Stimulated activated CD4-positive, alpha-beta T cell treated with anti-CD3 and anti-CD28 coated beads, TNF-alpha, amount 100 ng/mL, for 4 hours (primary cell): Measurements from ENCODE around the gene MMS22L.

Source experiments
- DNase-seq, 3 experiments: peaks; one replicate each; pipeline ENCODE4 v3.0.0-alpha.2; 2020; ENCODE audit warnings: low read depth in 3 of 3

MMS22L gene

DNA sequence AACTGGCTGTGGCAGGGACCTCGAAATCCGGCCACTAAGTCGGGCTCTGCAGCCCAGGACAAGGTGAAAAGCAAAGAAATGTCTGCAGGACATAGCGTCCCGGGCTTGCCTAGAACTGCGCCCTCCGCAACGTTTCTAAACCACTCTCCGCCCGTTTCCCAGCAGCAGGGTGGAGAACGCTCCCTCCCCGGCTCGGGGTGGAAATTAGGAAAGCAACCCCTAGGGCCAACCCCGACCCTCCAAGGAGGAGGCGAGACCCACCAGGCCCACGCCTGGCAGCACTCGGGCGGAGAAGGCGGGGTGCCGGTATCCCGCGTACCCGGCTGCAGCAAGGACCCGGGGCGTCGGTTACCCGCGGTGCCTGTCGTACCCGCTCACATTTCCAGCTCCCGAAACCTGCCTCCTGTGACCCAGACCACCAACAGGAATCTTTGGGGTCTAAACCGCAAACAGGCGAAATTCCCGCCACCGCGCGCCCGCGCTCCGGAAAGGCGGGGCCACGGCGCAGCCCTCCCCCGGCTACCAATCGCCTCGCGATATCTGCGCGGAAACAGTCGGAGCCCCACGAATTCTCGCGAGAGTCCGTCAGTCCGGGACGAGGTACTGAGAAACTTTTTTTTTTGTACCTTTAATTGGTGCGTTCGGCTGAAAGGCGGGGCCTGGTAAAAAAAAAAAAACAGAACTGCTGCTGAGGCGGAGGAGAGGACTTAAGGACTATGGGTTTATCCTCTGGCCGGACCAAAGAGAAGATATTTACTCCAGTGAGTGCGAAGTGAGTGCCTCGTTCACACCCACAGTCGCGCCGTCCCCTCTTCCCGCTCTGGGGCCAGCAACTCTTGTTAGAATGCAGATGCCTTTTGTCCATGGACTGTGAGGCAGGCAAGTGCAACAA, at the start of gene MMS22L:
Gene MMS22L (minus strand): TSS at position 491 of the 892 bp plus-strand sequence. CDS start 739 bp downstream, outside the sequence.
- peak; percentile 80 to 86 (median 84) for DNase-seq

- no peak for DNase-seq
Measured at GRCh38 chr6:97322811-97323210, 39.8 kb upstream of the MMS22L start.

- DNase-seq, result no peak
Measured at GRCh38 chr6:97322226-97322625, 39.2 kb upstream of the MMS22L start.

DNA sequence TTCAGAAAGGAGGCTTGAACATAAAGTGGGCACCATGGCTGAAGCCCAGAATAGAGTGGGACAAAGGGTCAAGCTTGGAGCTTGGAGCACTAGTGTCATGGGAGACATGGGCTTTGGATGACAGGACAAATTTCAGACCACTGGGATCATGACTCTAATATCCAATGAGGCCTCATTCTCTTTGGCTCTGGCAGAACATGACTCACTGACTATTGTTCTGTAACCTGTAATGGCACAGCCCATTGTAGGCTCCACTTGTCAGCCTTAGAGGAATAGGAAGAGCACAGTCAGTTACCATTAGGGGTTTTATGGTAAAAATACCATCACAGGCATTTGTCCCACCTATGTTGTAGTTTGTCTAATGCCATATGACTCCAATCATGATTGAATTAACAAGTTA, 34.0 kb upstream of the MMS22L start:
- no peak for DNase-seq

- no peak for DNase-seq
Measured at GRCh38 chr6:97312241-97312640, 29.2 kb upstream of the MMS22L start.

DNA sequence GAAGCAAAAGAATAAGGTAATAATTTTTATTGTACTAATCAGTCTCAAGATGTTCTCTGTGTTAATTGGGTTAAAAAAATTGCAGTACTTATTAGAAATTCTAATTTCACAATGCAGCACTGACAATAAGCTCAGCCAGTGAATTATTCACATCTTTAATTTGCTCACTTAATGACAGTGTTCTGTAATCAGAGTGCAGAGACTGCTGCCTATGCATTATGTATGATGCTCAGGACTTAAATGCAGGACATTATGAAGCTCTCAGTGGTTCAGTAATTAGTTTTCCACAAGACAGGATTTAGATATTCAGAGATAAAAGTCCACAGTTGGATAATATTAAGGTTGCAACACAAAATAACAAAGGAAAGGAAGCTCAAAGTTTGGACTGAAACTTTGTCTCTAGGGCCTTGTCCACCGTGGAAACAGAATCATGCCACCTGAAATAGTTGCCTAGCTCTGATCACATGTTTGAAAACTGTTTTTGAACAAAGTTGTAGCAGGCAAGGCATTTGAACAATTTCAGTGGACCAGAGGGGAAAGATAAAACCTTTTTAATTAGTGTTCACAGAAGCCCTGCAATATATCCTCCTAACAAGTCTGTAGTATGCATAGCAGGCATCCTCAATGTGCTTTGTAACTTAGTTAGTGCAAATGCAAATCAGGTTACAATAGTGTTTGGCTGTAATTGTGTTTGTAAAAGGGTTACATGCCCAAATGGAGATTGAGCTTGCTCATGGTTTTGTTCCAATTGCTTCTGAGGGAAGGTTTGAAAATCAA, 23.7 kb upstream of the MMS22L start:
- no peak for DNase-seq

GRCh38 chr6:97305414-97306066, 22.5 kb upstream of the MMS22L start:
- no peak for DNase-seq

- DNase-seq, result no peak
Measured at GRCh38 chr6:97304701-97305100, 21.7 kb upstream of the MMS22L start.

GRCh38 chr6:97294451-97294850, 11.4 kb upstream of the MMS22L start:
- no peak for DNase-seq

- no peak for DNase-seq
Measured at GRCh38 chr6:97293198-97293696, 10.2 kb upstream of the MMS22L start.

- no peak for DNase-seq
Measured at GRCh38 chr6:97292671-97293070, 9.7 kb upstream of the MMS22L start.

GRCh38 chr6:97291896-97292295, 8.9 kb upstream of the MMS22L start:
- DNase-seq, result no peak

- no peak for DNase-seq
Measured at GRCh38 chr6:97289332-97289731, 6.3 kb upstream of the MMS22L start.

DNA sequence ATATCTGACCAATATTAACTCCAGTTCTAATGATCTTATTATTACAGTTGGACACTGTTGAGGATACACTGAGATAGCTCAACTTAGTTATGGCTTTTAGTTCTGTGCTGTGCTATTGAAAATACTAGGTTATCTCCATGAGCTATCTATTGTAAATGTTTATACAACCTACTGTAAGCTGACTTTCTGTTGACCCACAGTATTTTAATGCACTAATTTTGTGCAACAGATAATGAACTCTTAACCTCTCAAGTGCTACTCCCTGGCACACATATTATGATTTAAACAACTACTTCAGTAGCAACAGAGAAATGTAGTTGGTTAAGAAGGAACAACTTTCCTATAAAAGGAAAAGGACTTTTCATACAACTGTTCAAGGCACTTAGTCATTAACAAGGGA, 5.2 kb upstream of the MMS22L start:
- DNase-seq, result no peak

GRCh38 chr6:97282238-97282725, 734 bp downstream of the MMS22L start:
- no peak for DNase-seq

GRCh38 chr6:97280766-97281165, 2.2 kb downstream of the MMS22L start:
- no peak for DNase-seq

DNA sequence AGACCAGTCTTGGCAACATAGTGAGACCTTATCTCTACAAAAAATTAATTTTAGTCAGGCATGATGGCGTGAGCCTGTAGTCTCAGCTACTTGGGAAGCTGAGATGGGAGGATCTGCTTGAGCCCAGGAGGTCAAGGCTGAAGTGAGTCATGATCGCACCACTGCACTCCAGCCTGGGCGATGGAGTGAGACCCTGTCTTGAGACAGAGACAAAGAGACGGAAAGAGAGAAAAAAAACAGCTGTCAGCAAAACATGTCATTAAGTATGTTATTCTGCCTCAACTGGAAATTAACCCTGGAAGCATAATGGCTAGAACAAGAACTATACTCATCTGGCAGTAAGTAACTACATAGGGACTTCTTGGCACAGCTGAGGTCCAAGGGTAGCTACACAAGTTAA, 7.2 kb downstream of the MMS22L start:
- no peak for DNase-seq

DNA sequence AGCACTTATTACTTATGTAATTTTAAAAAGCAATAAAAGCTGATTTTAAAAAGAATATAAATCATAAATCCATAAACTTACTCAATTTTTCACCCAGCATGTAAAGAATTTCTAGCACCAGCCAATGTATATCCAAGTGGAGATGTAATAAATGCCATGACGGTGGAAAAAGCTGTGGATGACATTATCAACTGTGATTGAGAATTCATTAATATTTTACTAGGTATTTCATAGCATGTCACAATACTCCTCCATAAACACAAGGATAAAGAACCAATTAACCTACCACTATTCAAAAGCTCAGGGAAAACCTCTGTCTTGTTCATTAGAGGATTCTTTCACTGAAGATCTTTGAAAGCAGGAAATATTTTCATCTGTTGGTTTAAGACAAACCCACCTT, 13.2 kb downstream of the MMS22L start:
- DNase-seq, result no peak

DNA sequence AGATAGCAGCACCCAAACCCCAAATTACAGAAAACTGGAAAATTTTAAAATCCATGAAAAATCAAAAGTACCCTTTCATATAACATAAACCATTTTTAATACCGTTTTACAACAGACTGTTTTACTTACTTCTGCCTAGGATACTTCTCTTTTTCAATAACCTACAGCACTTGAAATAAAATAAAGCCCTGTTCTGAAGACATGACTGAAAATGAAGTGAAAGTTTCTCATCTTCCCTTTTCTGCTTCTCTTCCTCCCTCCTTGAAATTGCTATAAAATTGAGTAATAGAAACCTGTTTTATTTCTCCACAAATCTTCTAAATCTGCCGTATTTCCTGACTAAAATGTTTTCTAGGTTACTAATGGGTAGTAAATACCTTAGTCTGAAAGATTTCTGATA, 20.3 kb downstream of the MMS22L start:
- no peak for DNase-seq

GRCh38 chr6:97246842-97247241, 36.2 kb downstream of the MMS22L start:
- no peak for DNase-seq

- DNase-seq, result no peak
Measured at GRCh38 chr6:97240222-97240621, 42.8 kb downstream of the MMS22L start.

DNA sequence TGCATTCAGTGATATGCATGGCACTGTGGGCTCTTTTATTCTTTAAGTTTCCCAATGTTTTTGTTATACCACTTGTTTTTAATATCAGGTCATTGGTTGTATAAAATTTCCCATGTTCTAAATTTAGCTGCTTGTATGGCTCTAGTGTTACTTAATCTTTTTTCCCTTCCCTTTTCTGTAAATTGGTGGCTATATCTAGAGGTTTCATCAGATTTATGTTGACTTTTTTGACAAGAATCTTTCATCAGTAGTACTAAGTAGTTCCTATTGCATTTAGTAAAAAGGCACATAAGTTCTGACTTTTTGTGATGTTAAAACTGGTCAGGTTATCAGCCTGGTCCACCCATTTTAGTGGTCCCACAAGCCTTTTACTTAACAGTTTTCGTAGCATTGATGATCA, 51.1 kb downstream of the MMS22L start:
- DNase-seq, result no peak
